GM21360 (cell line): ENCODE measurements around the gene TRIM15.
"Not testable (repeated sequence)": the region's sequence is repeated elsewhere in the genome, so short reads cannot be mapped to it uniquely, and the experiment has no call there.

ENCODE experiments used
- ATAC-seq: cut with Tn5 transposase; IDR thresholded peaks from one replicate; pipeline ENCODE4 v1.9.1; 2021; ENCODE audit warnings: mild to moderate bottlenecking, moderate library complexity; ENCODE audit not compliant: unreplicated experiment

TRIM15 gene

GRCh38 chr6:30163090-30163917 is at the start of gene TRIM15:
Gene TRIM15 (plus strand): TSS chr6:30163546. CDS start chr6:30163685, 139 bp downstream.
- no peak for ATAC-seq

- ATAC-seq, result no peak
Observed at GRCh38 chr6:30113841-30114240, 49.5 kb upstream of the TRIM15 start.

DNA sequence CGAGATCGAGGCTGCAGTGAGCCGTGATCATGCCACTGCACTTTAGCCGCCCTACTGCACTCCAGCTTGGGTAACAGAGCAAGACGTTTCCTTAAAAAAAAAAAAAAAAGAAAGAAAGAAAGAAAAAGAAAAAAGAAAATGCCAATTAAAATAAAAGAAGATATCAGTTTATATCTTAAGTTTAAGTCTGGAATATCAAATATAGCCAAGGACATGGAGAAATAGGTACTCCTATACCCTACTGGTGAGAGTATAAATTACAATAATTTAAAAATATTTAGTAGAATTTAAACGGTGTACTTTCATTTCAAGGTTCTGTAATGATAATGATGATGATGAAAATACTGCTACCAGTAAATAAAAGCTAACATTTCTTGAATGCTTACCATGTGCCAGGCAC is 46.6 kb upstream of the TRIM15 start:
- no peak for ATAC-seq

DNA sequence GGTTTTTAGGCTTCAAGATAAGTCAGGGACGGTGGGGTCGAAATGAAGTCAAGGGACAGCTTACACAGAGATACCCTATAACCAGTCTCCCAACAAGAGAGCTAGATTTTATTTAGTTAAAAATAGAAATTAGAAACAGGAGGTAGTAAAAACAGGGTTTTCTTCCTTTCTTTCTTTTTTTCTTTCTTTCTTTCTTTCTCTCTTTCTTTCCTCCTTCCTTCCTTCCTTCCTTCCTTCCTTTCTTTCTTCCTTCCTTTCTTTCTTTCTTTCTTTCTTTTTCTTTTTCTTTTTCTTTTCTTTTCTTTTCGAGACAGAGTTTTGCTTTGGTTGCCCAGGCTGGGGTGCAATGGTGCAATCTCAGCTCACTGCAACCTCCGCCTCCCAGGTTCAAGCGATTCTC is 44.7 kb upstream of the TRIM15 start:
- ATAC-seq, result not testable (repeated sequence)

- ATAC-seq, result no peak
Observed at GRCh38 chr6:30121446-30122366, 41.6 kb upstream of the TRIM15 start.

- no peak for ATAC-seq
Observed at GRCh38 chr6:30122515-30122914, 40.8 kb upstream of the TRIM15 start.

- ATAC-seq, result no peak
Observed at GRCh38 chr6:30127238-30128093, 35.9 kb upstream of the TRIM15 start.

GRCh38 chr6:30129265-30130178 is 33.8 kb upstream of the TRIM15 start:
- ATAC-seq, result no peak

- ATAC-seq, result no peak
Observed at GRCh38 chr6:30130179-30130679, 33.1 kb upstream of the TRIM15 start.

DNA sequence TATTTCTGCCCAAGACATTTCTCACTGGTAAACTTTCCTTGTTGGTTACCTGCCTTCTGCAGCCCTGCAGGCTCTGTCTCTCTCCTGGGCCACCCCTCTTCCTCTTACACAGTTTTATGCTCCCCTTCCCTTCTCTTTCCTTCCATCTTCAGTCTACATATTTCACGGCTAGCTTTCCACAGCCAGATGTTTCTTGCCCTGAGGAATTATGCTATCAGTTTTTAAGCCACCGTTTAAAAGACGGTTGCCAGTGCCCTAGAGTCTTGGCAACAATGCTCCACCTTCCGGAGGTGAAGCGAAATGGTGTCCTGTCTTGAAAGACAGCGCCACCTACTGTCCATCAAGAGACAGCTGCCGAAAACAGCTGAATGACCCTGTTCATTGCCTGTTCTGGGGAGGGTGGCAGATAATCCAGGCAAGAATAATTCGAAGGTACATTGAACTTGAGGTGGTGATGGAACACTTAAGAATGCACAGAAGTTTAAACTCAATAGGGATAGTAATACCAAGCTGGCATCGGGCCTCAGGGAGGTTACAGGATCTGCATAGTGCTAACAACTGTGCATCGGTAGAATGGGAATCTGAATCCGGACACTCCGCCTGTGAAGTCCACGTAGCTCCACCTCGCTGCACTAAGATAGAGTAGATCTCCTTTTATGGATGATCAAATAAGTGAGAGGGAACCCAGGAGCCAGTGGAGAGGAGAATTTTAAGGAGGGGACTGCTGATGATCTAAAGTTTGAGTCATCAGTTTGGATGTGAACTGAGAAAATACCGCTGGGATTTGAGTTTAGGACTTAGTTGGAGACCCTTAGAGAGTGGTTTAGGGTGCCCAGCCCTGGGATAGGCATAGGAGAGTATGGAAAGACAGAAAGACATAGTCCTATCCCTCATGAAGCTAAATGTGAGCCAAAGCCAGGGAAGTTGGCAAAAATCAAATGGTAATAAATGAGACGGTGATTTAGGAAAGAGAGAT is 32.2 kb upstream of the TRIM15 start:
- peak; percentile 74 for ATAC-seq

GRCh38 chr6:30131947-30132497 is 31.3 kb upstream of the TRIM15 start:
- ATAC-seq, result no peak

DNA sequence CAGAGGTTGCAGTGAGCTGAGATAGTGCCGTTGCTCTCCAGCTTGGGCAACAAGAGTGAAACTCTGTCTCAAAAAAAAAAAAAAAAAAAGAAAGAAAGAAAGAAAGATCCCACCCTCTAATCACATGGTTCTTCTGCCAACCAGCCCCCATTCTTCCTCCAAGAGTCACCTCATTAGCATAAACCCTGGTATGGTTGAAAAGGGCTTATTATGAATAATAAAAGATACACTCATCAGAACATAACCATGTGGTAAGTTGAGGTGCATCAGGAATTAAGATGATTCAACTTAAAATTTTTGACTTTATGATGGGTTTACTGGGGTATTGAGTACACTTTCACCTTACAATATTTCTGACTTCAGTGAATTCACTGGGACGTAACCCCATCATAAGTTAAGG is 28.2 kb upstream of the TRIM15 start:
- ATAC-seq, result no peak

DNA sequence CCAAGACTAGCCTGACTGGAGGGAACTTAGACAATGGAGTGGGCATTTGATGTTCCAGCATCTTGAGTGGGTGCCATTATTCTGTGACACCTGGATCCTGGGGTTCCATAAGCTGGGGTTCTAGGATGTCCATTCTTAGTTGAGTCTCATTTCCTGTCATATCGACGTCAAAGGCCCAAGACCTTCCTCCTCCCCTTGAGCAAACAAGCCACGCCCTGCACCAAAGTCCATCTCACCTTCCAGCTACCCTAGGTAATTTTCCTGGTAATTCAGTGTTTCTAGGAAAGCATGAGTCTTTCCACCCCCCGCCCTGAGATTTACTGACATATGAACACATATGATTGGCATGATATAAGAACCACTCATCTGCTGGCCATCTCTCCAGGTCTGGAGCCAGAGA is 27.6 kb upstream of the TRIM15 start, which contains the start of gene TRIM40:
Gene TRIM40, plus strand, starts transcription at position 384 of the 400 bp plus-strand sequence. CDS start 897 bp downstream, outside the sequence.
- no peak for ATAC-seq

- no peak for ATAC-seq
Observed at GRCh38 chr6:30136570-30137286, 26.6 kb upstream of the TRIM15 start.

DNA sequence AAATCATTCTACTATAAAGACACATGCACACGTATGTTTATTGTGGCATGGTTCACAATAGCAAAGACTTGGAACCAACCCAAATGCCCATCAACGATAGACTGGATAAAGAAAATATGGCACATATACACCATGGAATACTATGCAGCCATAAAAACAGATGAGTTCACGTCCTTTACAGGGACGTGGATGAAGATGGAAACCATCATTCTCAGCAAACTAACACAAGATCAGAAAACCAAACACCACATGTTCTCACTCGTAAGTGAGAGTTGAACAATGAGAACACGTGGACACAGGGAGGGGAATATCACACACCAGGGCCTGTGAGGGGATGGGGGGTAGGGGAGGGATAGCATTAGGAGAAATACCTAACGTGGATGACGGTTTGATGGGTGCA is 23.1 kb upstream of the TRIM15 start:
- ATAC-seq, result not testable (repeated sequence)

DNA sequence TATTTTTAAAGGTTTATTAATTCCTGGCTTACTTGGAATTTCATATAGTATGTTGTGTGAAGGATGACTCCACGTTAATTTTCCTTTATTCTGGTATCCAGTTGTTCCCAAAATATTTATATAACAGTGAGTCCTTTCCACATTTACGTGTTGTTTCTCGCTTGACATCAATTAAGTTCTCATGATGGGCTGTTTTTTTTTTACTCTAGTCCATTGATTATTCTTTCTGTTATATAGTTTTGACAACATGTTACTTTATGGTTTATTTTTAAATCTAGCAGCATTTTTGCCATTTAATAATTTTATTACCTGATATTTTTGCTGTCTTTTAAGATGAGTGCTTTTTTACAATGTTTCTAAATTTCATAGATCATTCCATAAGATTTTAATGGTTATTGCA is 20.7 kb upstream of the TRIM15 start:
- no peak for ATAC-seq

DNA sequence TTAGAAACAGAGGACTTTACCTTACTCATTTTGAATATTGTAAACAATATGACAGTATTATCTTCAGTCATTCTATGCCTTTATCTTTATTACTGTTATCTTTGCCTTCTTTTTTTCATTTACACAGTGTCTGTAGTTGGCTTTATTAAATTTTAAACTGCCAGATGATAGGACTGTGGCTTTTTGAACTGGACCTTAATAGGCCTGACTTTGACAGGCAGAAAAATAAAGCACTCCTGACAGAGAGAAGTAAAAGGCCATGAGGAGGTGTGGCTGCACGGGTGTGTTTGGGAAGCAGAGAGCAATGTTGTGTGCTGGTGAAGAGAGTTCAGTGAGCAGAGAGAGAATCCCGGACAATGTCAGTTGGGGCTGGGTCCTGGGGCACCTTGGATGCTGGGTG is 19.6 kb upstream of the TRIM15 start:
- no peak for ATAC-seq
